MM.1S (cell line): ENCODE measurements around the gene MSANTD2.

Source experiments
- DNase-seq: peaks from one replicate; pipeline ENCODE4 v3.0.0-alpha.2; 2015
- H2AFZ ChIP-seq: fragments of 300-600 bp; sonication (generic); 2 replicates; pipeline ENCODE4 v1.6.0; 2016; ENCODE audit warnings: antibody characterized with exemption, low read length
- H3F3A ChIP-seq: fragments of 300-600 bp; sonication (generic); 2 replicates; pipeline ENCODE4 v1.6.1; 2016; ENCODE audit warnings: mild to moderate bottlenecking, antibody characterized with exemption, low read length, moderate library complexity, mixed read lengths; ENCODE audit not compliant: insufficient read depth
- H3K27ac ChIP-seq: fragments of 300-600 bp; sonication (generic); 2 replicates; pipeline ENCODE4 v1.5.1; 2016; ENCODE audit warnings: mild to moderate bottlenecking, low read length
- H3K27me3 ChIP-seq: fragments of 300-600 bp; sonication (generic); replicated peaks from 2 replicates; pipeline ENCODE4 v1.6.0; 2016; ENCODE audit warnings: low read length; ENCODE audit not compliant: insufficient read depth
- H3K36me3 ChIP-seq: fragments of 300-600 bp; sonication (generic); replicated peaks from 2 replicates; pipeline ENCODE4 v1.6.1; 2016; ENCODE audit warnings: mild to moderate bottlenecking, low read length, mixed read lengths; ENCODE audit not compliant: insufficient read depth
- H3K4me1 ChIP-seq: fragments of 300-600 bp; sonication (generic); 2 replicates; pipeline ENCODE4 v1.6.1; 2016; ENCODE audit warnings: low read length, mixed read lengths
- H3K4me2 ChIP-seq: fragments of 300-600 bp; sonication (generic); 2 replicates; pipeline ENCODE4 v1.6.0; 2016; ENCODE audit warnings: low read depth, low read length
- H3K4me3 ChIP-seq: fragments of 300-600 bp; sonication (generic); 2 replicates; pipeline ENCODE4 v1.5.1; 2016; ENCODE audit warnings: low read length, mixed read lengths
- H3K79me2 ChIP-seq: fragments of 300-600 bp; sonication (generic); 2 replicates; pipeline ENCODE4 v1.6.1; 2016; ENCODE audit warnings: mixed run types, low read length, mixed read lengths
- H3K9ac ChIP-seq: fragments of 300-600 bp; sonication (generic); 2 replicates; pipeline ENCODE4 v1.6.1; 2016; ENCODE audit warnings: low read length, mixed read lengths
- H3K9me2 ChIP-seq: fragments of 300-600 bp; sonication (generic); replicated peaks from 2 replicates; pipeline ENCODE4 v1.6.1; 2016; ENCODE audit warnings: mild to moderate bottlenecking, low read length, mixed read lengths; ENCODE audit not compliant: insufficient read depth
- H3K9me3 ChIP-seq: fragments of 300-600 bp; sonication (generic); replicated peaks from 2 replicates; pipeline ENCODE4 v1.6.1; 2016; ENCODE audit warnings: mild to moderate bottlenecking, low read length, mixed read lengths; ENCODE audit not compliant: insufficient read depth
- H4K20me1 ChIP-seq: fragments of 300-600 bp; sonication (generic); 2 replicates; pipeline ENCODE4 v1.6.1; 2016; ENCODE audit warnings: mild to moderate bottlenecking, low read length, moderate library complexity, mixed read lengths; ENCODE audit not compliant: insufficient read depth
- EZH2 ChIP-seq: fragments of 300-600 bp; sonication (generic); optimal IDR thresholded peaks from 2 replicates; pipeline ENCODE3; 2017; ENCODE audit warnings: low read depth, mild to moderate bottlenecking, antibody characterized with exemption, low read length, mixed read lengths
- EZH2phosphoT487 ChIP-seq: fragments of 300-600 bp; sonication (generic); IDR thresholded peaks from 2 replicates; pipeline ENCODE4 v1.6.1; 2018; ENCODE audit warnings: antibody characterized with exemption, low read length
- TF ChIP-seq, protein P1 (sequence below): fragments of 300-600 bp; sonication (generic); IDR thresholded peaks from 2 replicates; pipeline ENCODE4 v1.5.1; 2016; ENCODE audit warnings: antibody characterized with exemption, low read length, mixed read lengths

MSANTD2 gene

DNA sequence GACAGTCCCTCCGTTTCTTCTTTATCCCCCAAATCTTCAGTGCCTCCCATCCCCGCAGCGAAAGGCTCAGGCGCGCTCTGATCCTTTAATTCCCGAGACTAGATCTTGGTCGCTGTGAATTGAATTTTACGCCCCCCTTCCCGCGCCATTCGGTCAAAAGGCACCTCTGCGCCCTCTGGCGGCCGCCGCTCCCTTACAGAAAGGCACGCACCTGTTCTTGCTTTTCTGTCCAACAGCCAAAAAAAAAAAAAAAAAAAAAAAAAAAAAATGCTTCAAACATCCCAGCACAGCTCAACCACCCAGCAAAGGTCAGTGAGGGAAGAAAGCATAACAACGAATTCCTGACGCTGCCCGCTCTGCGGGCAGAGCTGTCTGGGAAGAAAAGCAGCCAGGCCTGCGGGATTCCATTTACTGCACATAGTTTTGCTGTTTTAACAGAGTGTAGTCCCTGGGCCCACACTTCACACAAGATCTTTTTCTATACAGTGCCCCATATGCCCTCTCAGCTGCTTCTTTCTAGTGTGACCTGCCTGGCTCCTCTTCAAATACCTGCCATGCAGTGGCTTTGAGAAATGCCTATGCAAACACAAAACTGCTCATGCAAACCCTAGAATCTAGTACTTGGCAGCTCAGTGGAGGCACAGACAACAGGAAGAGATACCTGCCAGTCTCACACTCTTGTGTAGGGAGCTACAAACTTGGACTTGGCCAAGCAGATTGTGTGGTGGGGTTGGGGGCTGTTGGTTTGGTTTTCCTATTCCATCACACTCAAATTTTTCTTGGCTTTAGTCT, 36.9 kb downstream of the MSANTD2 start:
- Histone ChIP-seq H3K4me3 (peak overlapping the region; percentile 89), H3K9ac (peak overlapping the region; percentile 72; the same call in 1 of the 2 replicates), H3K79me2 (peaks cover 32% of the 10 kb centered on the region), H3K9me3 (no peaks in the 10 kb centered on the region), H3K4me2 (peak overlapping the region; percentile 84), H3K36me3 (no peaks in the 10 kb centered on the region), H3K27me3 (no peaks in the 10 kb centered on the region), H2AFZ (peak overlapping the region; percentile 93), H3K4me1 (peaks cover 22% of the 10 kb centered on the region), H3K27ac (peak overlapping the region; percentile 77), H4K20me1 (no peaks in the 10 kb centered on the region), H3F3A (peaks cover 25% of the 10 kb centered on the region), H3K9me2 (no peaks in the 10 kb centered on the region)
- peak; percentile 79 for DNase-seq
- no peak for TF ChIP-seq EZH2
- TF ChIP-seq, protein P1, sequence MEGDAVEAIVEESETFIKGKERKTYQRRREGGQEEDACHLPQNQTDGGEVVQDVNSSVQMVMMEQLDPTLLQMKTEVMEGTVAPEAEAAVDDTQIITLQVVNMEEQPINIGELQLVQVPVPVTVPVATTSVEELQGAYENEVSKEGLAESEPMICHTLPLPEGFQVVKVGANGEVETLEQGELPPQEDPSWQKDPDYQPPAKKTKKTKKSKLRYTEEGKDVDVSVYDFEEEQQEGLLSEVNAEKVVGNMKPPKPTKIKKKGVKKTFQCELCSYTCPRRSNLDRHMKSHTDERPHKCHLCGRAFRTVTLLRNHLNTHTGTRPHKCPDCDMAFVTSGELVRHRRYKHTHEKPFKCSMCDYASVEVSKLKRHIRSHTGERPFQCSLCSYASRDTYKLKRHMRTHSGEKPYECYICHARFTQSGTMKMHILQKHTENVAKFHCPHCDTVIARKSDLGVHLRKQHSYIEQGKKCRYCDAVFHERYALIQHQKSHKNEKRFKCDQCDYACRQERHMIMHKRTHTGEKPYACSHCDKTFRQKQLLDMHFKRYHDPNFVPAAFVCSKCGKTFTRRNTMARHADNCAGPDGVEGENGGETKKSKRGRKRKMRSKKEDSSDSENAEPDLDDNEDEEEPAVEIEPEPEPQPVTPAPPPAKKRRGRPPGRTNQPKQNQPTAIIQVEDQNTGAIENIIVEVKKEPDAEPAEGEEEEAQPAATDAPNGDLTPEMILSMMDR, result peak; percentile 69
- TF ChIP-seq EZH2phosphoT487, result no peak

DNA sequence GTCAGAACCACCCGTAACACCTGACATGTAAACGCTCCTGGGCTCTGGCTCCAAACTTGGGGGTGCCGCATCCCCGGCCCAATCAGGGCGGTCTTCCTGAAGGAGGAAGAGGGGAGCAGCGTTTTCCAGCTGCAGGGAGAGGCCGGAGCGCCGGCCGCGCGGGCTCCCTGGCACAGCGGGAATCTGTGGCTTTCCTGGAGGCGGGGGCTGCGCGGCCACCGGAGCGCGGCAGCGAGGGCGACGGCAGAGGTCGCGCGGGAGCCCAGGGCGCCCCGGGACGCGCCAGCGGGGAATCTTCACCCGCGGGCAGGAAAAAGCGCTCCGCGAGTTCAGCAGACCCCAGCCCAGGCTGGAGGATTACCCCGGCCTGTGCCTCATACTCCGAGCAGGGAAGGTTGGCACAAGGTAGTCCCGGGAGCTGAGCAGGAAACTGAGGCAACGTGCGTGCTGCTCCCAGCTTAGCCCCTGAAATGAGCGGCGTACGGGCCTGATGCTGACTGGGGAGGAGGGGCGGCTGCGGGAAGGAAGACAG, 37.5 kb downstream of the MSANTD2 start:
- peaks cover 25% of the 10 kb centered on the region for H3F3A ChIP-seq
- H3K79me2 ChIP-seq, result peaks cover 32% of the 10 kb centered on the region
- H3K9ac ChIP-seq, result peak overlapping the region; percentile 72; the same call in 1 of the 2 replicates
- TF ChIP-seq, protein P1, result no peak
- TF ChIP-seq EZH2phosphoT487 (no peak), EZH2 (no peak)
- peak overlapping the region; percentile 93 for H2AFZ ChIP-seq
- H3K9me3 ChIP-seq, result no peaks in the 10 kb centered on the region
- no peaks in the 10 kb centered on the region for H3K36me3 ChIP-seq
- DNase-seq, result peak; percentile 27
- H3K9me2 ChIP-seq, result no peaks in the 10 kb centered on the region
- peaks cover 22% of the 10 kb centered on the region for H3K4me1 ChIP-seq
- peak overlapping the region; percentile 84 for H3K4me2 ChIP-seq
- peak overlapping the region; percentile 77; the same call in 1 of the 2 replicates for H3K27ac ChIP-seq
- H4K20me1 ChIP-seq, result no peaks in the 10 kb centered on the region
- H3K27me3 ChIP-seq, result no peaks in the 10 kb centered on the region
- H3K4me3 ChIP-seq, result peak overlapping the region; percentile 89

DNA sequence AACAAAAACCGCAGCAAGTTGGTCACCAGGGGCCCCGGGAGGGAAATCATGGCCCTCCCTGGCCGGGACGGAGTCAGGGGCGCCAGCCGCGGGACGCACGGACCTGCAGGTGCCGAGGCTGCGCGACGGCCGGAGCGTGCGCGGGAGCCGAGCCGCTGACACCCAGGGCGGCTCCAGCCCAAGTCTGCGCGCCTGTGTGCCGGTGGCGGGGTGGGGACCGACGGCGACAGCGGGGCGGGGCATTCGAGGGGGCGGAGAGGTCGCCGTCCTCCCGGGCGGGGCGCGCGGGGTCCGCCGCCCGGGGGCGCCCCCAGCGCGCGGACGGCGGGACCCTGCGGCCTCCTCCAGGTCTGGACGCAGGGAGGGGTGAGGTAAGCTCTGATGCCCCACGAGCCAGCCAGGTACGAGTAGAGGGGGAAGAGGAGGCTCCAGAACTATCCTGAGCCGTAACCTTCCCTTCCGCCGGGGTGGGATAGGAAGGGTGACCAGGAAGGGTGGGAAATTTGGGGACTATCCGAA, 38.0 kb downstream of the MSANTD2 start, which contains the start of gene ESAM:
ESAM (minus strand) TSS at position 186 of the 519 bp plus-strand sequence; CDS start at position 50, 136 bp downstream.
- peaks cover 22% of the 10 kb centered on the region for H3K4me1 ChIP-seq
- H3K4me2 ChIP-seq, result peak within 1 kb of the TSS; percentile 90
- no peaks in the 10 kb centered on the region for H3K9me3 ChIP-seq
- H4K20me1 ChIP-seq, result no peaks in the 10 kb centered on the region
- H3K79me2 ChIP-seq, result peaks cover 32% of the 10 kb centered on the region
- H3K9me2 ChIP-seq, result no peaks in the 10 kb centered on the region
- peak within 1 kb of the TSS; percentile 72; the same call in 1 of the 2 replicates for H3K9ac ChIP-seq
- no peak for TF ChIP-seq EZH2phosphoT487
- TF ChIP-seq, protein P1, result no peak
- peak within 1 kb of the TSS; percentile 77; the same call in 1 of the 2 replicates for H3K27ac ChIP-seq
- H2AFZ ChIP-seq, result peak within 1 kb of the TSS; percentile 93
- H3K36me3 ChIP-seq, result no peaks in the 10 kb centered on the region
- H3K27me3 ChIP-seq, result no peaks in the 10 kb centered on the region
- peak within 1 kb of the TSS; percentile 89 for H3K4me3 ChIP-seq
- peak; percentile 81 for DNase-seq
- peaks cover 25% of the 10 kb centered on the region for H3F3A ChIP-seq
